ENCODE measurements around the gene RAB11B.
"Not testable (repeated sequence)": the region's sequence is repeated elsewhere in the genome, so short reads cannot be mapped to it uniquely, and the experiment has no call there.

Gene RAB11B

DNA sequence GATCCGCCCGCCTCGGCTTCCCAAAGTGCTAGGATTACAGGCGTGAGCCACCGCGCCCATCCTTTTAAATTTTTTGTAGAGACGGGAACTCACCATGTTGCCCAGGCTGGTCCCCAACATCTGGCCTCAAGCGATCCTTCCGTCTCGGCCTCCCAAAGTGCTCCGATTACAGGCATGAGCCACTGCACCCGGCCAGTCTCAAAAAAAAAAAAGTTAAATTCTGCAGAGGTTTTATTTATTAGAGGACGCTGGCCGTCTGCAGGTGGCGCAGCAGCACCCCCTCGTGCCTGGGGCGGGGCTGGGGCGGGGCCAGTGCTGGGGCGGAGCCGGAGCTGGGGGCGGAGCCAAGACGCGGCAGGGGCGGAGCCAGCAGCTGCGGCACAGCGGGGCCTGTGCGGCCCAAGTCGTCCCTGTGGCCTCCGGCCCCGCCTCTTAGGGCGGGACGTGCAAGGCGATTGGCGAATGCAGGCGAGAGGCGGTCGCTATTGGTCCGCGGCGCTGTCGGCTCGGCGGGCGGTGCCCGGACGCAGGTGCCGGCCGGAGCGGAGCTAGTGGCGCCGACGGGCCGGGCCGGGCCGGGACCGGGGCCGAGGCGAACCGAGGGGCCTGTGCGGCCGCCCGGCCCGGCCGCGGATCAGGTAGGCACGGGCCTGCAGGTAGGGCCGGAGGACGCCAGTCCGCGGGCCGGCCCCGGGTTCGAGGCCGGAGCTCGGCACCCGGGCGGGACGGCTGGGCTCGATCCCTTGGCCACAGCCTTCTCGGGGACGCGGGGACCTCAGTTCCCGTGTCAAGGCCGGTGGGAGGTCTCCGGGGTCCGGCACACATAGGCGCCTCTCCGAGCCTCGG lies 22.8 kb downstream of the RAB11B start, which contains the start of gene MARCHF2:
MARCHF2 (plus strand) TSS at position 523 of the 846 bp plus-strand sequence. CDS start 8,536 bp downstream, outside the sequence.
- peak; percentile 100 for DNase-seq (ENCODE audit: low spot score)
- in situ Hi-C loops (cut with MboI; ENCODE audit: low pct_unique_long_range_greater_than_20kb, low sequenced_read_pairs, unreplicated experiment) = no loop called here
- TF ChIP-seq, protein P1, sequence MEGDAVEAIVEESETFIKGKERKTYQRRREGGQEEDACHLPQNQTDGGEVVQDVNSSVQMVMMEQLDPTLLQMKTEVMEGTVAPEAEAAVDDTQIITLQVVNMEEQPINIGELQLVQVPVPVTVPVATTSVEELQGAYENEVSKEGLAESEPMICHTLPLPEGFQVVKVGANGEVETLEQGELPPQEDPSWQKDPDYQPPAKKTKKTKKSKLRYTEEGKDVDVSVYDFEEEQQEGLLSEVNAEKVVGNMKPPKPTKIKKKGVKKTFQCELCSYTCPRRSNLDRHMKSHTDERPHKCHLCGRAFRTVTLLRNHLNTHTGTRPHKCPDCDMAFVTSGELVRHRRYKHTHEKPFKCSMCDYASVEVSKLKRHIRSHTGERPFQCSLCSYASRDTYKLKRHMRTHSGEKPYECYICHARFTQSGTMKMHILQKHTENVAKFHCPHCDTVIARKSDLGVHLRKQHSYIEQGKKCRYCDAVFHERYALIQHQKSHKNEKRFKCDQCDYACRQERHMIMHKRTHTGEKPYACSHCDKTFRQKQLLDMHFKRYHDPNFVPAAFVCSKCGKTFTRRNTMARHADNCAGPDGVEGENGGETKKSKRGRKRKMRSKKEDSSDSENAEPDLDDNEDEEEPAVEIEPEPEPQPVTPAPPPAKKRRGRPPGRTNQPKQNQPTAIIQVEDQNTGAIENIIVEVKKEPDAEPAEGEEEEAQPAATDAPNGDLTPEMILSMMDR (IDR thresholded peaks at IDR 0.05; ENCODE audit: extremely low read depth, insufficient read depth, missing control alignments) = peak; percentile 70

DNA sequence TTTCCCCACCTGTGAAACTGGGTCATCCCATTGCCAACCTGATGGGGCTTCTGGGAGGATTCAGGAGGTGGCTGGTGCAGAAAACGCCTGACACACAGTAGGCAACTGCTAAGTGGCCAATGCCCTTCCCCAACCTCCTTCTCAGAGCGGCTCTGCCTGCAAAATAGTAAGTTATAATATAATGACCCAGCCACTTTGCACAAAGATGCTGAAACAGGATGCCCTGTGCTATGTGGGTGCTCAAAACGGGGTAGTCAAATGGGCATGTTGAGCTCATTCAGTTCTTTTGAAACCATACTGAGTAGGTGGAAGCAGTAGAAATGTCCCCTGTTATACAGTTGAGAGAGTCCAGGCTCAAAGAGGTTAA lies 23.5 kb downstream of the RAB11B start:
- no peak for DNase-seq (ENCODE audit: low spot score)
- TF ChIP-seq, protein P1 (IDR thresholded peaks at IDR 0.05; ENCODE audit: extremely low read depth, insufficient read depth, missing control alignments) = no peak
- in situ Hi-C loops (cut with MboI; ENCODE audit: low pct_unique_long_range_greater_than_20kb, low sequenced_read_pairs, unreplicated experiment) = no loop called here

DNA sequence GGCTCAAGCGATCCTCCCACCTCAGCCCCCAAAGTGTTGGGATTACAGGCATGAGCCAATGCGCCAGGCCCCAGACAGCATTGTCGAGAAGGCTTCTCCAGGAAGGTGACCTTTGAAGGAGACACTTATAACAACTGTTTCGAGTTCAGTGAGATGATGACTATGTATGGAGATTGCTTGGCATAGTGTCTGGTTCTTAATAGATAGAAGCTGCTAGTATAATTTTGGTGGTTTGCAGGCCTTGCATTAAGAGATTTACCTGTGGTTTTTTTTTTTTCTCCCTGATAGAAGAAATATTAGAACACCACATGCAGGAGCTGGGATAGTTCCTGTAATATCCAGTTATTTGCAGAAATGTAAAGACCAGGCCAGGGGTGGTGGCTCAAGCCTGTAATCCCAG lies 26.6 kb downstream of the RAB11B start:
- in situ Hi-C loops (cut with MboI; ENCODE audit: low pct_unique_long_range_greater_than_20kb, low sequenced_read_pairs, unreplicated experiment) = no loop called here
- DNase-seq (ENCODE audit: low spot score) = no peak
- TF ChIP-seq, protein P1 (IDR thresholded peaks at IDR 0.05; ENCODE audit: extremely low read depth, insufficient read depth, missing control alignments) = no peak

DNA sequence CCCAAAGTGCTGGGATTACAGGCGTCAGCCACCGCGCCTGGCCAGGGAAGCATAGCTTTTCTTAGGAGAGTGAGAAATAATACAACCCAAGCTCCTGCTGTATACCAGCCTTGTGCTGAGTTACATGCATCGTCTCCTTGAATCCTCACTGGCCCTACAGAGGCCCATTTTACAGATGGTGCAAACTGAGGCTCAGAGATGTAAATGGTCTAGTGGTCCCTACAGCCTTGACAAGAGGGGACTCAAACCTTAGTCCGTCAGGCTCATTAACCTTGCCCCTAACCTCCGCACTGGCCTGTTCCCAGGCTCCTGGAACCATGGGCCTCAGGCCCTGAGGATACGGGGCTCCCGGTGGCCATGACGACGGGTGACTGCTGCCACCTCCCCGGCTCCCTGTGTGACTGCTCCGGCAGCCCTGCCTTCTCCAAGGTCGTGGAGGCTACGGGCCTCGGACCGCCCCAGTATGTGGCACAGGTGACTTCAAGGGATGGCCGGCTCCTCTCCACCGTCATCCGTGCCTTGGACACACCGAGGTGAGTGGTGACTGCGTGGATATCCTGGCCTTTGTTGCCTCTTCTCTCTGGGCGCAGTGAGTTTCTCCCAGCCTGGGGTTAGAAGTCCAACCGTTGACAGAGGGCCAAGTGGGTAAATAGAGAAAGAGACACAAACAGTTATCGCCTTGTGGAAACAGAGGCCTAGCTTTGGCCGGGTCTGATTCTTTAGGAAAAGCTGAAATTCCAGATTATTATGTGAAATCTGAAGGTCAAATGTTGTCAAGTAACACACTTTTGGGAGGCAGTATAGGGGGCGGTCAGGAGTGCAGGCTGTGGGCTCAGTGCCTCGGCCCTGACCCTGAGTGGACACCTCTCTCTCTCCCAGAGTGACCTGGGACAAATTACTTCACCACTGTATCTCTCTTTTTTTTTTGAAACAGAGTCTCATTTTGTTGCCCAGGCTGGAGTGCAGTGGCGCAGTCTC lies 31.6 kb downstream of the RAB11B start:
- TF ChIP-seq, protein P1 (IDR thresholded peaks at IDR 0.05; ENCODE audit: extremely low read depth, insufficient read depth, missing control alignments) = no peak
- in situ Hi-C loops (cut with MboI; ENCODE audit: low pct_unique_long_range_greater_than_20kb, low sequenced_read_pairs, unreplicated experiment) = no loop called here
- no peak for DNase-seq (ENCODE audit: low spot score)

DNA sequence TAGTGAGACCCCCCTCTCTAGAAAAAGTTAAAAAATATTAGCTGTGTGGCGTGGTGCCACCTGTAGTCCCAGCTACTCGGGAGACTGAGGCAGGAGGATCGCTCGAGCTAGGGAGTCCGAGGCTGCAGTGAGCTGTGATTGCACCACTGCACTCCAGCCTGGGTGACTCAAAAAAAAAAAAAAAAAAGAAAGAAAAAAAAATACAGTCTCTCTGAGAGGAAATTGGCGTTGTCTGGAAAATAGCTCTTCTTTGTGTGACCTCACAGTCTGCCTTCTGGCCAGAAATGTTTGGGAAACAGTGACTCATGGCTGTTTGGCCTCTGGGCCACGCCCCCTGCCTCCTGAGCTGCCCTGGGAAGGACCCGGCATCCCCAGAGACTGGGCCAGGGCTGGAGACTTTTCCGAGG lies 33.7 kb downstream of the RAB11B start:
- TF ChIP-seq, protein P1 (IDR thresholded peaks at IDR 0.05; ENCODE audit: extremely low read depth, insufficient read depth, missing control alignments) = no peak
- no peak for DNase-seq (ENCODE audit: low spot score)
- in situ Hi-C loops (cut with MboI; ENCODE audit: low pct_unique_long_range_greater_than_20kb, low sequenced_read_pairs, unreplicated experiment) = no loop called here

DNA sequence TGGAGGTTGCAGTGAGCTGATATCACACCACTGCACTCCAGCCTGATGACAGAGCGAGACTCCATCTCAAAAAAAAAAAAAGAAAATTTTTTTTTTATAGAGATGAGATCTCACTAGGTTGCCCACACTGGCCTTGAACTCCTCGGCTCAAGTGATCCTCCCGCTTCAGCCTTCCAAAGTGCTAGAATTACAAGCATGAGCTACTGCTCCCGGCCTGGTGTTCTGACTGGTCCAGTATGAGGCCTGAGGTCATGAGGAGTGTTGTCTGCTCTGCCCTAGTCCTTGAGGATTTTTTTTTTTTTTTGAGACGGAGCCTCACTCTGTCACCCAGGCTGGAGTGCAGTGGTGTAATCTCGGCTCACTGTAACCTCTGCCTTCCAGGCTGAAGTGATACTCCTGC lies 35.2 kb downstream of the RAB11B start:
- in situ Hi-C loops (cut with MboI; ENCODE audit: low pct_unique_long_range_greater_than_20kb, low sequenced_read_pairs, unreplicated experiment); DNase-seq (ENCODE audit: low spot score): not testable (repeated sequence)
